Sigmoid colon (tissue), 7 donors: ENCODE results near the gene FGD5. TPM values are rescaled to one million over a fixed set of nuclear protein-coding genes. Genes with fewer than 3 reads are reported as not detected.

Source experiments
- DNase-seq: peaks from one replicate; pipeline ENCODE4 v3.0.0-alpha.2; 2019
- H3K27ac ChIP-seq, 4 donors: fragments of 200-600 bp; sonication (generic); one replicate each; pipeline ENCODE4 v1.5.1; 2016 to 2019; ENCODE audit warnings: mild to moderate bottlenecking in 1 of 4
- H3K27me3 ChIP-seq, 3 donors: fragments of 200-600 bp; sonication (generic); one replicate each; pipeline ENCODE4 v1.5.1; 2019; ENCODE audit warnings: mild to moderate bottlenecking in 1 of 3
- H3K36me3 ChIP-seq, 4 donors: fragments of 200-600 bp; sonication (generic); one replicate each; pipeline ENCODE4 v1.5.1; 2016 to 2019
- H3K4me1 ChIP-seq, 4 donors: fragments of 200-600 bp; sonication (generic); one replicate each; pipeline ENCODE4 v1.5.1; 2017 to 2019
- H3K4me3 ChIP-seq, 4 donors: fragments of 200-600 bp; sonication (generic); one replicate each; pipeline ENCODE4 v1.5.1; 2017 to 2019; ENCODE audit warnings: mild to moderate bottlenecking in 2 of 4, moderate library complexity in 1 of 4
- H3K9me3 ChIP-seq, 4 donors: fragments of 200-600 bp in 3 of 4; sonication (generic) in 3 of 4; one replicate each; pipeline versions ENCODE4 v1.5.1 to v1.6.1; 2013 to 2019
- EP300 ChIP-seq, 4 donors: sonication (generic); formaldehyde crosslinking; IDR thresholded peaks; one replicate each; pipeline ENCODE4 v1.6.1; 2017; ENCODE audit warnings: antibody characterized with exemption in 4 of 4
- POLR2A ChIP-seq, 2 donors: fragments of 450-650 bp; IDR thresholded peaks; one replicate each; pipeline ENCODE4 v1.6.1; 2016; ENCODE audit warnings: antibody characterized with exemption in 2 of 2, mild to moderate bottlenecking in 2 of 2, moderate library complexity in 2 of 2
- POLR2AphosphoS5 ChIP-seq, 4 donors: sonication (generic); formaldehyde crosslinking; IDR thresholded peaks; one replicate each; pipeline ENCODE4 v1.6.1; 2017; ENCODE audit warnings: antibody characterized with exemption in 4 of 4
- WGBS, 2 donors: extraction: QIAGEN DNeasy Blood & Tissue Kit; methylation state at CpG; one replicate each; pipeline ENCODE4 v1.1.7; 2013; 5-methylcytosine and 5-hydroxymethylcytosine counted together
- intact Hi-C: fragments of 100-400 bp; cut with DNase I; formaldehyde crosslinking; loops from one replicate; pipeline ENCODE4 v1.15.1; 2023
- polyA plus RNA-seq, 3 donors: library from polyadenylated mRNA; stranded (reverse); fragments of 200-250 nt; gene quantifications; one replicate each; pipeline ENCODE4 v1.2.3, GENCODE V29; 2013
- total RNA-seq, 4 donors: library from RNA; depleted of rRNA; stranded (reverse); fragments of >200 nt; gene quantifications; one replicate each; pipeline ENCODE4 v1.1.0, GENCODE V29; 2016
- TF ChIP-seq, protein P1 (sequence below), 4 experiments: fragments of 450-650 bp in 3 of 4; fragments of 200-600 bp in 1 of 4; IDR thresholded peaks; one replicate each; pipeline ENCODE4 v1.5.1; 2016 to 2019; ENCODE audit warnings: antibody characterized with exemption in 4 of 4, mild to moderate bottlenecking in 3 of 4, moderate library complexity in 2 of 4
- donor health status: healthy with polysubstance abuse.
- donor health status: Bipolar disorder and iron deficiency.
- donor health status: healthy.

FGD5 gene
- total and polyA plus RNA-seq, 7 donors = 2.1 to 18.6 (median 6.4) TPM

DNA sequence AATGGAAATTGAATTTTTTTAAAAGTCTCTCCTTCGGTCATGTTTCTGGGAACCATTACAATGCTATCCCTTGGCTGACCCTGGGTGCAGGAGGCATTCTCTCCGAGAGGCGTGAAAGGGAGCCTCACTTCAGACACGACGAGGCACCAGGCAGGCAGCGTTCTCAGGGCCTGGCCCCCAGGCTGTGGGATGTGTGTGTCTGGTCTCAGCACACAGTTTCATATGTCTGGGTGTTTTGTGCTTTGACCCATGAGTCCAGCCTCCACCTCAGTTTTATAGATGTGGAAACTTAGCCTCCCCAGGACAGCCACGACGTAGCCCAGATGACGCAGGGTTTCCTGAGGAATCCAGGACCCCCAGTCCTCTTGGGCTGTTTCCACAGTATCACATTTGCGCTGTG is 34.0 kb downstream of the FGD5 start:
- Histone ChIP-seq H3K9me3 (no peaks in the 10 kb centered on the region), H3K4me1 (peaks cover 0 to 3% (median 0%) of the 10 kb centered on the region in 4 donors), H3K27me3 (peaks cover 0 to 2% (median 0%) of the 10 kb centered on the region in 3 donors), H3K27ac (peak overlapping the region; percentile 42 to 57 (median 50)), H3K36me3 (no peaks in the 10 kb centered on the region), H3K4me3 (no peak overlapping the region)
- intact Hi-C loops = no loop called here
- WGBS, 2 donors = 70 to 76% methylated on average over 10 of the region's 10 CpGs
- no peak for DNase-seq
- no peak for TF ChIP-seq POLR2AphosphoS5 (IDR thresholded peaks at IDR 0.05)

DNA sequence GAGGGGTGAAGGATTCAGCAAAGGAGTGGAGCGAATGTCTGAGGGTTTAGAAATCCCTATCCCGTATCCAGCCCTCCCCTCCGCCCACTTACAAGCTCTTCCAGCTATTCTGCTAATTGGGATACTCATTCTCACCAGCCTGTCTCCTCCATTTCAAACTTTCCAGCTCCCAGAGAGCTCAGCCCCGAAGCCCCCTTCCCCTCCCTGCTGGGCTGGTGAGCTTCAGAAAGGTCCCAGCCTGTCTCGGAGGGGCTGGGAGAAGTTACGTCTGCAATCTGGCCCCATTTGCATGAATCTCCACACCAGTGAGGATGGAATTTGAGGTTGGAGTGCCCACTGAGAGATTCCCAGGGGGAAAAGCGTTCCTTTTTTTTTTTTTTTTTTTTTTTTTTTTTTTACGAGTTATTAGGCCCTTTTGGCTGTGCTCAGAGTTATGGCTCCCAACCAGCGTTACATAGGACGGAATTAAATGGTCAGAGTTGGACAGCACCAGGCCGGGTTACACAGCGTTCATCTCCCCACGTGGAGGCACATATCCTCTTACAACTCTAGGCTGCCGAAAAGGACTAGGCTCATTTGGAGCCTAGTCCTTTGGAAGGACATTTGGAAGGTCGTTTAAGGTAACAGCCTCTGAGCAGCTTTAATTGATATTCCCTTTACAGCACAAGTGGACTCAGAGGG is 34.6 kb downstream of the FGD5 start:
- WGBS, 2 donors = 73 to 76% methylated on average over 15 of the region's 15 CpGs
- Histone ChIP-seq H3K27ac (peak overlapping the region; percentile 42 to 57 (median 50)), H3K4me3 (no peak overlapping the region), H3K9me3 (no peaks in the 10 kb centered on the region), H3K27me3 (no peaks in the 10 kb centered on the region), H3K36me3 (no peaks in the 10 kb centered on the region), H3K4me1 (no peaks in the 10 kb centered on the region)
- DNase-seq = peak; percentile 78
- TF ChIP-seq, protein P1, sequence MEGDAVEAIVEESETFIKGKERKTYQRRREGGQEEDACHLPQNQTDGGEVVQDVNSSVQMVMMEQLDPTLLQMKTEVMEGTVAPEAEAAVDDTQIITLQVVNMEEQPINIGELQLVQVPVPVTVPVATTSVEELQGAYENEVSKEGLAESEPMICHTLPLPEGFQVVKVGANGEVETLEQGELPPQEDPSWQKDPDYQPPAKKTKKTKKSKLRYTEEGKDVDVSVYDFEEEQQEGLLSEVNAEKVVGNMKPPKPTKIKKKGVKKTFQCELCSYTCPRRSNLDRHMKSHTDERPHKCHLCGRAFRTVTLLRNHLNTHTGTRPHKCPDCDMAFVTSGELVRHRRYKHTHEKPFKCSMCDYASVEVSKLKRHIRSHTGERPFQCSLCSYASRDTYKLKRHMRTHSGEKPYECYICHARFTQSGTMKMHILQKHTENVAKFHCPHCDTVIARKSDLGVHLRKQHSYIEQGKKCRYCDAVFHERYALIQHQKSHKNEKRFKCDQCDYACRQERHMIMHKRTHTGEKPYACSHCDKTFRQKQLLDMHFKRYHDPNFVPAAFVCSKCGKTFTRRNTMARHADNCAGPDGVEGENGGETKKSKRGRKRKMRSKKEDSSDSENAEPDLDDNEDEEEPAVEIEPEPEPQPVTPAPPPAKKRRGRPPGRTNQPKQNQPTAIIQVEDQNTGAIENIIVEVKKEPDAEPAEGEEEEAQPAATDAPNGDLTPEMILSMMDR (IDR thresholded peaks at IDR 0.05) = no peak
- TF ChIP-seq EP300 (IDR thresholded peaks at IDR 0.05) = no peak
- TF ChIP-seq POLR2A (IDR thresholded peaks at IDR 0.05) = no peak
- no peak for TF ChIP-seq POLR2AphosphoS5 (IDR thresholded peaks at IDR 0.05)
- intact Hi-C loops = no loop called here

DNA sequence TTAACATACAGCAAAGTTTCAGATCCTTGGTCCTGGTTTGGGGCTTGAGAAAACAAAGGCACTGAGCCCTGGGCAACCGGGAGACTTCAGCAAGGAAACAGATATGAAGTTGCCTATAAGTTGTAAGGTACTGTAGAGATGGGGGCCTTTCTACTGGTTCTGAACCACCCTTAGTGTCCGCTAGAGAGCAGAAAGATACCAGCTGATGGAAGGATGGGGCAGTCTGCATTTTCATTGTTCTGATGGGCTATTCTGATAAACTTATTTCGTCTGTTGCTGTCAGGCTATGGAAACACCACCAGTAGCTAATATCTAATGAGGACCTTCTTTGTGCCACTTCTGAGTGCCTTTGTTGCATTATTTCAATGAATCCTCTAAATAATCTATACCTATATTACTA is 38.7 kb downstream of the FGD5 start:
- Histone ChIP-seq H3K36me3 (no peaks in the 10 kb centered on the region), H3K27me3 (no peaks in the 10 kb centered on the region), H3K27ac (no peak overlapping the region), H3K4me3 (no peak overlapping the region), H3K4me1 (peaks cover 0 to 8% (median 2%) of the 10 kb centered on the region in 4 donors), H3K9me3 (no peaks in the 10 kb centered on the region)
- TF ChIP-seq EP300 (IDR thresholded peaks at IDR 0.05) = no peak
- TF ChIP-seq POLR2AphosphoS5 (IDR thresholded peaks at IDR 0.05) = no peak
- no peak for TF ChIP-seq POLR2A (IDR thresholded peaks at IDR 0.05)
- TF ChIP-seq, protein P1 (IDR thresholded peaks at IDR 0.05) = no peak
- intact Hi-C loops = no loop called here
- no peak for DNase-seq
- WGBS, 2 donors = 33 to 77% methylated on average over 3 of the region's 3 CpGs

DNA sequence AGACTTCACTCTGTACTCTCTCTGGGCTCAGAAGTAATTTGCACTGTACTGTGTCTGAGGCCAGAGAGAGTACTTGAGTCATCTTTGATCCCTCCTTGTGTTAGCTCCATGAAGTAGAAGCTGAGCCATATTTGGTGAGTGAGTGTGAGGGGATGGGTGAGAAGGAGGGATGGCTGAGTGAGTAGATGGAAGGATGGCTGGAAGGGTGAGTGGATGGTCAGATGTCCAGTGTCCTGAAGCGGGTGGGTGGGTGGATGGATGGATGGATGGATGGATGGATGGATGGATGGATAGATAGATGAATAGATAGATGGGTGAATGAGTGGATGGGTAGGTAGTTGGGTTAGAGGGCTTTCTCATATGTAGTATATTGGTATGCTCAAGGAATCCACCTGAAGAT is 39.3 kb downstream of the FGD5 start:
- intact Hi-C loops = no loop called here
- no peak overlapping the region for H3K4me3 ChIP-seq
- no peak for DNase-seq
- H3K27me3 ChIP-seq = no peaks in the 10 kb centered on the region
- WGBS, 2 donors = 85 to 93% methylated on average over 1 of the region's 1 CpG
- no peak overlapping the region for H3K27ac ChIP-seq
- no peaks in the 10 kb centered on the region for H3K36me3 ChIP-seq
- H3K9me3 ChIP-seq = no peaks in the 10 kb centered on the region
- no peak for TF ChIP-seq EP300 (IDR thresholded peaks at IDR 0.05)
- TF ChIP-seq, protein P1 (IDR thresholded peaks at IDR 0.05) = no peak
- peaks cover 0 to 8% (median 2%) of the 10 kb centered on the region in 4 donors for H3K4me1 ChIP-seq

DNA sequence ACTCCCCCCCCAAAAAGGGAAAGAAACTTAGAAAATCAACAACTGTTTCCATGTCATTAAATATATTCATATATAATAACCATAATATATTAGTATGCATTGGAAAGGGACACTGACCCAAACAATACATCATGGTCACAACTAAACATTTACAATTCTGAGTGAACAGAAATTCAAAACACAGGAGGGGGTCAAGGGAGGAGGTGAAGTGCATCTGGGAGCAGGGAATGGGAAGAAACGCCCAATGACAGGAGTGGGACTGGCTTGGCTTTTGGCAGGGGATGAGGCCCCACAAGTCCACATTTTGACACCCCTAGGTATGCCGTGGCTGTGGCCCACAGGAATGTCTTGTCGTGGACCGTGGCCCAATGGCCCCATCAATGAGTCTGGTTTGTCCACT is 41.1 kb downstream of the FGD5 start:
- H3K4me3 ChIP-seq = no peak overlapping the region
- no peak overlapping the region for H3K27ac ChIP-seq
- peaks cover 0 to 8% (median 2%) of the 10 kb centered on the region in 4 donors for H3K4me1 ChIP-seq
- no peaks in the 10 kb centered on the region for H3K9me3 ChIP-seq
- DNase-seq = no peak
- H3K27me3 ChIP-seq = no peaks in the 10 kb centered on the region
- intact Hi-C loops = no loop called here
- 82 to 86% methylated on average over 4 of the region's 4 CpGs for WGBS, 2 donors
- H3K36me3 ChIP-seq = no peaks in the 10 kb centered on the region
- TF ChIP-seq EP300 (IDR thresholded peaks at IDR 0.05) (no peak), POLR2AphosphoS5 (IDR thresholded peaks at IDR 0.05) (no peak), POLR2A (IDR thresholded peaks at IDR 0.05) (no peak)
- TF ChIP-seq, protein P1 (IDR thresholded peaks at IDR 0.05) = no peak
